H1 (cell line): ENCODE data around the gene BABAM2. TPM values are rescaled to one million over a fixed set of nuclear protein-coding genes. Genes with fewer than 3 reads are reported as not detected.

Experiments used
- CREB1 ChIP-seq: IDR thresholded peaks from 2 replicates; pipeline ENCODE4 v1.6.1; 2012; ENCODE audit warnings: inconsistent platforms
- JUND ChIP-seq: IDR thresholded peaks from 2 replicates; pipeline ENCODE4 v1.6.1; 2011; ENCODE audit warnings: mild to moderate bottlenecking, improper control_type of control experiment, low read length
- KDM1A ChIP-seq: fragments of 200-600, 300-600 bp; sonication (generic); IDR thresholded peaks from 2 replicates; pipeline ENCODE4 v1.7.1; 2016; ENCODE audit warnings: mild to moderate bottlenecking, low read length, borderline replicate concordance
- MAFK ChIP-seq: IDR thresholded peaks from 2 replicates; pipeline ENCODE4 v1.6.1; 2012; ENCODE audit warnings: low read depth, mild to moderate bottlenecking, improper control_type of control experiment, low read length
- SAP30 ChIP-seq: fragments of 300-600 bp; sonication (generic); IDR thresholded peaks from 2 replicates; pipeline ENCODE4 v1.7.1; 2012; ENCODE audit warnings: low read length, moderate library complexity, mild to moderate bottlenecking, inconsistent platforms; ENCODE audit not compliant: insufficient read depth, insufficient replicate concordance
- SRF ChIP-seq: IDR thresholded peaks from 2 replicates; pipeline ENCODE4 v1.6.1; 2011; ENCODE audit warnings: mild to moderate bottlenecking, low read depth, low read length, moderate library complexity
- TCF12 ChIP-seq: IDR thresholded peaks from 2 replicates; pipeline ENCODE4 v1.6.1; 2011; ENCODE audit warnings: low read depth, mild to moderate bottlenecking, low read length
- polyA plus RNA-seq, 7 experiments: library from polyadenylated mRNA; depleted of rRNA in 3 of 7; stranded (reverse) in 5 of 7; unstranded in 2 of 7; fragments of >200 nt in 5 of 7; fragments of 200-250 nt in 2 of 7; gene quantifications; 1 replicate in 5 of 7; 2 replicates in 1 of 7; 4 replicates in 1 of 7; pipeline versions ENCODE4 v1.2.1 to v1.2.3, GENCODE V29; 2011 to 2013; ENCODE audit warnings: missing spikeins in 2 of 7, mixed read lengths in 2 of 7
- total RNA-seq: library from RNA; stranded (reverse); fragmentation: NEBNext Ultra II Directional; extraction: Animal tissue kit (Norgen Biotek cat#: 25700); gene quantifications from 2 replicates; pipeline ENCODE4 v1.2.1, GENCODE V29; 2021

The BABAM2 gene
- total and polyA plus RNA-seq, 2 of the 8 experiments (the other 6 are each of a cell fraction or from before 2014, with no cell fraction given): 15.8 to 20.9 TPM

DNA sequence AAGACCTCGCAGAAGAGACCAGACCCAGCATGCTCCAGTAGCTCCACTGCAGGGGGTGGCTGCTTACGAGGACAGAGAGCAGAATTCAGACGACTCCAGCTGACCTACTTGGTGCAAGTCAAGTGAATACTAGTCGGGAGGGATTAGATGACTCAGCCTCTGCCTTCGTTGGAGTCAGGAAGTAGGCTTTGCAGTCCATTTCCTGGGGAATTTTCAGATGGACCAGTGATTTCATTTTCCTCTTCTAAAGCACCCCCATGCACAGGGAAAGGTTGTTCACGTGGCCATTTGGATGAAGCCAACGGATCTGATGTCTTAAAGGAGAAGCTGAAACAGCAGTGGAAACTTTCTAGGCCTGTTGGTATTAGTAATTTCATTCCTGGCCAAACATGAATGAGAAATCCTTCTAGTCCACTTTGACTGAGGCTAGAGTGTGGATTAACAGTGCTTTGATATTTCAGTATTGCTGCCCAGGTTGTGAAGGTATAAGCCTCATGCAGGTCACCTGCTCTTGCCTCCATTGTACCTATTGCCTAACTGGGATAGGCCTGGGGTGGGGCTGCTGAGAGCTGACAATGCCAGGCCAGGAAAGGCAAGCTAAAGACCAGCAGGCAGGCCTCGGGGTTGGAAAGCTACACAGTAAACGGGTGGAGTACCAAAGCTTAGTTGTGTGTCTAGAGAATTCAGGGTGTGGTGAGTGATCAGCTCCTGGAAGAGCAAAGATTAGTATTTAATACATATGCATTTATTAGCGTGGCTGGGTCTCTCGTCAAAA is 384.6 kb downstream of the BABAM2 start (continued):
- TF ChIP-seq MAFK: peak; percentile 17; the same call in 1 of the 2 replicates
- TF ChIP-seq CREB1: no peak
- peak; percentile 42; the same call in 1 of the 2 replicates for TF ChIP-seq JUND
- no peak for TF ChIP-seq SAP30
- TF ChIP-seq TCF12: no peak
- no peak for TF ChIP-seq SRF
- TF ChIP-seq KDM1A: no peak
